ENCODE data around the gene MOV10L1. TPM values are rescaled to one million over a fixed set of nuclear protein-coding genes. Genes with fewer than 3 reads are reported as not detected.
"Not testable (repeated sequence)": the region's sequence is repeated elsewhere in the genome, so short reads cannot be mapped to it uniquely, and the experiment has no call there.

Gene MOV10L1
- total RNA-seq, 4 donors from 2014 or later = 0.67 TPM; not detected in 3

- no peak overlapping the region for H3K27ac ChIP-seq
- H3K4me3 ChIP-seq = no peak overlapping the region
- no peaks in the 10 kb centered on the region for H3K4me1 ChIP-seq
- H3K36me3 ChIP-seq = no peaks in the 10 kb centered on the region
- TF ChIP-seq CTCF (IDR thresholded peaks at IDR 0.05) = no peak
- no peaks in the 10 kb centered on the region for H3K9me3 ChIP-seq
- no peaks in the 10 kb centered on the region for H3K27me3 ChIP-seq
- no peak for DNase-seq
Observed at GRCh38 chr22:50084080-50084477, 5.7 kb upstream of the MOV10L1 start.

- no peaks in the 10 kb centered on the region for H3K9me3 ChIP-seq
- H3K27ac ChIP-seq = no peak overlapping the region
- no peak overlapping the region for H3K4me3 ChIP-seq
- TF ChIP-seq POLR2A (IDR thresholded peaks at IDR 0.05) (no peak), CTCF (IDR thresholded peaks at IDR 0.05) (no peak)
- no peaks in the 10 kb centered on the region for H3K27me3 ChIP-seq
- DNase-seq = no peak
- H3K4me1 ChIP-seq = no peaks in the 10 kb centered on the region
- no peaks in the 10 kb centered on the region for H3K36me3 ChIP-seq
Observed at GRCh38 chr22:50084614-50085021, 5.2 kb upstream of the MOV10L1 start.

- Histone ChIP-seq H3K4me3 (no peak within 1 kb of the TSS), H3K27ac (no peak within 1 kb of the TSS), H3K36me3 (no peaks in the 10 kb centered on the region), H3K9me3 (no peaks in the 10 kb centered on the region), H3K4me1 (no peaks in the 10 kb centered on the region), H3K27me3 (no peaks in the 10 kb centered on the region)
- no peak for TF ChIP-seq CTCF (IDR thresholded peaks at IDR 0.05)
- TF ChIP-seq POLR2A (IDR thresholded peaks at IDR 0.05) = no peak
- DNase-seq = no peak
Observed at GRCh38 chr22:50085211-50085972, 4.4 kb upstream of the MOV10L1 start, which contains the start of gene MLC1. TSS of gene MLC1 (minus strand) at chr22:50085426. CDS start at chr22:50084902, 524 bp downstream.

- no peaks in the 10 kb centered on the region for H3K4me1 ChIP-seq
- H3K4me3 ChIP-seq = no peak overlapping the region
- no peak for DNase-seq
- no peak for TF ChIP-seq POLR2A (IDR thresholded peaks at IDR 0.05)
- no peak for TF ChIP-seq CTCF (IDR thresholded peaks at IDR 0.05)
- no peak overlapping the region for H3K27ac ChIP-seq
- no peaks in the 10 kb centered on the region for H3K27me3 ChIP-seq
- no peaks in the 10 kb centered on the region for H3K36me3 ChIP-seq
- H3K9me3 ChIP-seq = no peaks in the 10 kb centered on the region
Observed at GRCh38 chr22:50086526-50086925, 3.3 kb upstream of the MOV10L1 start.

- H3K4me1 ChIP-seq, H3K36me3 ChIP-seq, H3K9me3 ChIP-seq, H3K27me3 ChIP-seq, DNase-seq, H3K27ac ChIP-seq, H3K4me3 ChIP-seq: not testable (repeated sequence)
Observed at GRCh38 chr22:50086975-50087374, 2.8 kb upstream of the MOV10L1 start.

- Histone ChIP-seq H3K27ac (no peak overlapping the region), H3K4me1 (no peaks in the 10 kb centered on the region), H3K36me3 (no peaks in the 10 kb centered on the region), H3K4me3 (no peak overlapping the region), H3K9me3 (no peaks in the 10 kb centered on the region), H3K27me3 (no peaks in the 10 kb centered on the region)
- no peak for DNase-seq
- TF ChIP-seq CTCF (IDR thresholded peaks at IDR 0.05) (no peak), POLR2A (IDR thresholded peaks at IDR 0.05) (no peak)
Observed at GRCh38 chr22:50087646-50088045, 2.2 kb upstream of the MOV10L1 start.

All from Peyer's patch (tissue), 4 donors.